ENCODE data around the gene AFF2. TPM values are rescaled to one million over a fixed set of nuclear protein-coding genes. Genes with fewer than 3 reads are reported as not detected.

The AFF2 gene
- polyA plus RNA-seq (2013, experiment 1 of 2), result 5.2 TPM
- 6.1 TPM for polyA plus RNA-seq (2013, experiment 2 of 2)

DNA sequence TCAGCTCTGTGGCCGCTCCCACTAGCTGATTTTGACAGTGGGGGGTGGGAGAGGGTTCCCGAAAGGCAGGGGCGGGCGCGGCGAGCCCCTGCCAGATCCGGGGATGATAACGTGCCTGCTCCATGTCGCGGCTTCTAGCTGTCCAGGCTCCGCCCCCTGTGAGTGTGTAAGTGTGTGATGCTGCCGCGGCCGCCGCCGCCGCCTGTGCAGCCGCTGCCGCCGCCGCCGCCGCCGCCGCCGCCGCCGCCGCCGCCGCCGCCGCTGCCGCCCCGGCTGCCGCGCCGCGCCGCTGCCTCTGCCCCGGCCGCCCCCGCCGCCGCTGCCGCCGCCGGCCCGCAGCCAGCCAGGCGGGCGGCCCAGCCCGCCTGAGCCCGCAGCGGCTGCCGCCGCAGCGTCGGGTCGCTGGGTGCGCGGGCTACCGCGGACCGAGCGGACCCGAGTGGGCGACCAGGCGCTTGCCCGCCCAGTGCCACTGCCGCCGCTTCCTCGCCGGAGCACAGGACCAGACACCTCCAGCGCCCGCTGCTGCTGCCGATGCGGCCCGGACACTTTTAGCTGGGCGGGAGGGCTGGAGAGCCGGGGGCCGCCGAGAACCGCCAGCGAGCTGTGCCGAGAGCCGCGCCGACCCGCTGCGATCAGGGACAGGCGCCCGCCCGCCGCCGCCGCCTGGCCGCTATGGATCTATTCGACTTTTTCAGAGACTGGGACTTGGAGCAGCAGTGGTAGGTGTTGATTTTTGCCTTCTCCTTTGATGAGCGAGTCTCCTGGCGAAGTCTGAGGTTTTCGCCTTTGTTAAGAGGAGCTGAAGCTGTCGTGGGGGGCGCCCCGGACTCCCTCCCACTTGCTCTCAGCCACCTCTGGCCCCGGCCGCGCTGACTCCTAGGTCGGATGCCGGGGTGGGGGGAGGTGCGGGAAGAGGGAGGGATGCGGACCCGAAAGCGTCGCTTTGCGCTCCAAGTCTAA, at the start of gene AFF2:
TSS of gene AFF2 (plus strand) at position 195 of the 963 bp plus-strand sequence. CDS start at position 676, 481 bp downstream.
- H3K36me3 ChIP-seq (ENCODE audit: insufficient read depth, low read length), result no peaks in the 10 kb centered on the region
- peaks cover 14% of the 10 kb centered on the region for H3K4me1 ChIP-seq (ENCODE audit: insufficient read depth, low read length)
- peaks cover 19% of the 10 kb centered on the region for H3K27me3 ChIP-seq (ENCODE audit: insufficient read depth, low read length)
- WGBS, result under 1% methylated on average over 90 of the region's 115 CpGs
- H3K9me3 ChIP-seq (ENCODE audit: insufficient read depth, low read depth, low read length), result no peaks in the 10 kb centered on the region
- peak within 1 kb of the TSS; percentile 71; the same call in 1 of the 2 replicates for H3K27ac ChIP-seq (ENCODE audit: low read depth, low read length)
- H3K9ac ChIP-seq (ENCODE audit: low read depth, low read length), result peak within 1 kb of the TSS; percentile 69
- H3K4me3 ChIP-seq (ENCODE audit: low read length), result peak within 1 kb of the TSS; percentile 69

DNA sequence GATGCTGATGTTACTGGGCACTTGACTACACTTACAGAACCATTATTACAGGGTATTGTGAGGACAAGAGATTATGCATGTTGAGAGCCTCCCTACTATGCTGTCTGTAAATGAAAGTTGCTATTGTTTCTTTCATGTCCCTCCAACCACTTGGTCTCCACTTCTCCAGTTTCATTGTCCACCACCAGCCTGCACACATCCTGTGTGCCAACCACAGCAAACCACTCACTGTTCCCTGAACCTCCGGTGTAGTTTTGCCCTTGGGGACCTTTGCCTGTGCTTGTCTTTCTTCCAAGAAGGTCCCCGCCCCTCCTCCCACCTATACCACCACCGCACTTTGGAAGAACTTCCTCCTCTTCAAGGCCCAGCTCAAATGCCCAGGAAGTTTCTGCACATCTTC, 43.1 kb upstream of the AFF2 start:
- WGBS, result 88% methylated on average over 3 of the region's 3 CpGs
- no peaks in the 10 kb centered on the region for H3K4me1 ChIP-seq (ENCODE audit: insufficient read depth, low read length)
- H3K9ac ChIP-seq (ENCODE audit: low read depth, low read length), result no peak overlapping the region
- no peaks in the 10 kb centered on the region for H3K36me3 ChIP-seq (ENCODE audit: insufficient read depth, low read length)
- H3K9me3 ChIP-seq (ENCODE audit: insufficient read depth, low read depth, low read length), result no peaks in the 10 kb centered on the region
- no peak overlapping the region for H3K4me3 ChIP-seq (ENCODE audit: low read length)
- H3K27me3 ChIP-seq (ENCODE audit: insufficient read depth, low read length), result no peaks in the 10 kb centered on the region
- no peak overlapping the region for H3K27ac ChIP-seq (ENCODE audit: low read depth, low read length)

GRCh38 chrX:148459343-148459742, 41.1 kb upstream of the AFF2 start:
- Histone ChIP-seq H3K4me3 (ENCODE audit: low read length) (no peak overlapping the region), H3K27me3 (ENCODE audit: insufficient read depth, low read length) (no peaks in the 10 kb centered on the region), H3K36me3 (ENCODE audit: insufficient read depth, low read length) (no peaks in the 10 kb centered on the region), H3K27ac (ENCODE audit: low read depth, low read length) (no peak overlapping the region), H3K9me3 (ENCODE audit: insufficient read depth, low read depth, low read length) (no peaks in the 10 kb centered on the region), H3K9ac (ENCODE audit: low read depth, low read length) (no peak overlapping the region), H3K4me1 (ENCODE audit: insufficient read depth, low read length) (no peaks in the 10 kb centered on the region)
- WGBS, result 94% methylated on average over 4 of the region's 4 CpGs

DNA sequence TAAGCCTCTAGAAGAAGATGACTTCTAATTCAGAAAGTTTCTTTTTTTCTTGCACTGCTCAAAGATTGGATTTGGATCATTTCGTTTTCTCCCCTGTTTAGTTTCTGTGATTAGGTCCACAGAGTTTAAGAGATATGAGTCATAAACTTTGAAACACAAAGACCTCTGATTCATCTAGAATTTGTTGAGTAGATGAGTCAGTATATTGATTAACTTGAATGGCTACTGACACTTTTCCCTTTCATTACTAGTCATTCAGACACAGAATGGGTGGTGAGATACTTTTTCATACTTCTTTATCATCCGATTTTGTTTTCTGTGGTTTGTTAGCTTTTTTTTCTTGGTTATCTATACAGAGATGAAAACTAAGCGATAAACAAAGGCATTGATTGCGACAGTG, 34.1 kb upstream of the AFF2 start:
- Histone ChIP-seq H3K27me3 (ENCODE audit: insufficient read depth, low read length) (no peaks in the 10 kb centered on the region), H3K4me1 (ENCODE audit: insufficient read depth, low read length) (no peaks in the 10 kb centered on the region), H3K9ac (ENCODE audit: low read depth, low read length) (no peak overlapping the region), H3K4me3 (ENCODE audit: low read length) (no peak overlapping the region), H3K27ac (ENCODE audit: low read depth, low read length) (no peak overlapping the region), H3K36me3 (ENCODE audit: insufficient read depth, low read length) (no peaks in the 10 kb centered on the region), H3K9me3 (ENCODE audit: insufficient read depth, low read depth, low read length) (no peaks in the 10 kb centered on the region)
- WGBS, result 92% methylated on average over 2 of the region's 4 CpGs

DNA sequence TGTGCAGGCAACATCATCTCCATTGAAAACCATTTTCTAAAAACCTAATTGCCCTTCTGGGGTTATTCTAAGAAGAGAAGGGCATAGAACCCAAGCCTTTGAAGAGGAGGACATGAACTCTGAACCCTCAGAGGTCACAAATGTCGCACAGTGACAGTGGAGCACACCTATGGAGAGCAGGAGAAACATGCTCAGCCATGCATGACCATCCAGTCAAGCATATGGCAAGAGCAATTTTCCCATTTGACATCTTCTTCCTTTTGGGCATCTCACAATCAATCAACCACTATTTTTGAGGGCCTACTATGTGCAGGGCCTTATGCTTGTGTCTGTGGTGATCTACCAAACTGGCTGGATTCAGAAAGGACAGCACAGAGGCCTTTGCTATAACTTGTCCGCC, 30.1 kb upstream of the AFF2 start:
- Histone ChIP-seq H3K4me3 (ENCODE audit: low read length) (no peak overlapping the region), H3K36me3 (ENCODE audit: insufficient read depth, low read length) (no peaks in the 10 kb centered on the region), H3K9me3 (ENCODE audit: insufficient read depth, low read depth, low read length) (no peaks in the 10 kb centered on the region), H3K4me1 (ENCODE audit: insufficient read depth, low read length) (no peaks in the 10 kb centered on the region), H3K27me3 (ENCODE audit: insufficient read depth, low read length) (no peaks in the 10 kb centered on the region), H3K9ac (ENCODE audit: low read depth, low read length) (no peak overlapping the region), H3K27ac (ENCODE audit: low read depth, low read length) (no peak overlapping the region)
- 95% methylated on average over 2 of the region's 2 CpGs for WGBS

DNA sequence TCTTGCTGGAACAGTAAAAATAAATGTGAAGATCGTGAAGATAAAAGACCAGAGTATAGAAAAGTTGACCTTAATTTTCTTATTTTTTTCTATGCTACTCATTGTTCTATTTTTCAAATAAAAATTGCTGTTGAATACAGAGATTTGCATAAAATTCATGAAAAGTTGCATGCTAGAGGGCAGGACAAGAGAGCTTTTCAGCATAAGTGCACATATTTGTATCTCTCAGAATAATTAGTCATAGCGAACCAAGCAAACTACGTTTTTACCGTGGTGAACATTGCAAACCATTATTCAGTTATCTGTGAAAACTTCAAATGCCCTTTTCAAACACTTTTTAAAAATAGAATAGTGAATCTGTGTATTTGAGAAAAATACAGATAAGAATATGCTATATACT, 26.4 kb upstream of the AFF2 start:
- H3K27me3 ChIP-seq (ENCODE audit: insufficient read depth, low read length), result no peaks in the 10 kb centered on the region
- no peaks in the 10 kb centered on the region for H3K9me3 ChIP-seq (ENCODE audit: insufficient read depth, low read depth, low read length)
- WGBS, result 100% methylated on average over 3 of the region's 4 CpGs
- H3K27ac ChIP-seq (ENCODE audit: low read depth, low read length), result no peak overlapping the region
- H3K36me3 ChIP-seq (ENCODE audit: insufficient read depth, low read length), result no peaks in the 10 kb centered on the region
- H3K4me3 ChIP-seq (ENCODE audit: low read length), result no peak overlapping the region
- no peak overlapping the region for H3K9ac ChIP-seq (ENCODE audit: low read depth, low read length)
- no peaks in the 10 kb centered on the region for H3K4me1 ChIP-seq (ENCODE audit: insufficient read depth, low read length)

DNA sequence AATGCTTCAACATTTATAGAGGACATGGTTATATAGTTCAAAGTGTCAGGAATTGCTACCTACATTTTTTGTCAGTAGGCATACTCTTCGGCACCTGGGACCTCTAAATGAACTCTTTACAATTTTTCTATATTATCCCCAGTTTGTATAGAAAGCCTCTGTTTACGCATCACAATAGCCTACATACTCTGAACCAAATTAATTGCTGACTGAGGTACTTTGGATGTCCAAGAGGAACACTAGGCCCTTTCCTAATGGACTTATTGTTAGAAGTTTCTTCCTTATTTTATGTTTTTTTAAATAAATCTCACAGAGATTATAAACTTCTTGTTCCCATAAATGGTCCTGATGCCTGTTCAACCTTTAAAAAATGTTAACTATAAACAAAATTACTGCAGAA, 8.4 kb upstream of the AFF2 start:
- Histone ChIP-seq H3K27ac (ENCODE audit: low read depth, low read length) (no peak overlapping the region), H3K36me3 (ENCODE audit: insufficient read depth, low read length) (no peaks in the 10 kb centered on the region), H3K9ac (ENCODE audit: low read depth, low read length) (no peak overlapping the region), H3K4me3 (ENCODE audit: low read length) (no peak overlapping the region), H3K9me3 (ENCODE audit: insufficient read depth, low read depth, low read length) (no peaks in the 10 kb centered on the region), H3K27me3 (ENCODE audit: insufficient read depth, low read length) (no peaks in the 10 kb centered on the region), H3K4me1 (ENCODE audit: insufficient read depth, low read length) (no peaks in the 10 kb centered on the region)
- WGBS, result 100% methylated on average over 2 of the region's 2 CpGs

- H3K4me3 ChIP-seq (ENCODE audit: low read length), result no peak overlapping the region
- H3K27me3 ChIP-seq (ENCODE audit: insufficient read depth, low read length), result peaks cover 14% of the 10 kb centered on the region
- H3K4me1 ChIP-seq (ENCODE audit: insufficient read depth, low read length), result no peaks in the 10 kb centered on the region
- H3K9ac ChIP-seq (ENCODE audit: low read depth, low read length), result no peak overlapping the region
- no peaks in the 10 kb centered on the region for H3K9me3 ChIP-seq (ENCODE audit: insufficient read depth, low read depth, low read length)
- 97% methylated on average over 3 of the region's 3 CpGs for WGBS
- H3K36me3 ChIP-seq (ENCODE audit: insufficient read depth, low read length), result no peaks in the 10 kb centered on the region
- H3K27ac ChIP-seq (ENCODE audit: low read depth, low read length), result no peak overlapping the region
These were observed 5.2 kb upstream of the AFF2 start for GRCh38 chrX:148495176-148495575.

DNA sequence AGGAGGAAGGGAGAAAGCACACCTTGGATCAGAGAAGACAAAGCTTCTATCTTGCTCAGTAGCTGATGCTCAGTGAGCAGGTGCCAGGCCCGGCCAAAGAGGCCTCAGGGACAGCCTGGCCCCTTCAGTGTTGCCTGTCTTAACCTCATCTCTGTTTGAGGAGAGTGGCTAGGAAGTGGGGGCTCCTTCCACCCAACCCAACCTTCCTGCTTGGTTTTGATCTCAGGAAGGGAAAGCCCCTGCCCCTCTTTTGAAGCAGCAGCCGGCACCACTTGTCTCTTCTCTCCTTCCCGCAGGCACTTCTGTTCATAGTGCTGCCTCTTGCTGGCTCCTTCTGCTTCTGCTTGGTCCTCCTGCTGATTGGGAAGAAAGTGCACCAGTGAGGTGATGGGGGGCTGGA, 2.4 kb upstream of the AFF2 start:
- Histone ChIP-seq H3K9me3 (ENCODE audit: insufficient read depth, low read depth, low read length) (no peaks in the 10 kb centered on the region), H3K27ac (ENCODE audit: low read depth, low read length) (no peak overlapping the region)
- 48% methylated on average over 2 of the region's 3 CpGs for WGBS

GRCh38 chrX:148499638-148500422, 587 bp upstream of the AFF2 start:
- Histone ChIP-seq H3K27ac (ENCODE audit: low read depth, low read length) (no peak overlapping the region), H3K9ac (ENCODE audit: low read depth, low read length) (no peak overlapping the region), H3K4me1 (ENCODE audit: insufficient read depth, low read length) (peaks cover 14% of the 10 kb centered on the region), H3K27me3 (ENCODE audit: insufficient read depth, low read length) (peaks cover 19% of the 10 kb centered on the region), H3K4me3 (ENCODE audit: low read length) (peak overlapping the region; percentile 43; the same call in 1 of the 2 replicates), H3K9me3 (ENCODE audit: insufficient read depth, low read depth, low read length) (no peaks in the 10 kb centered on the region), H3K36me3 (ENCODE audit: insufficient read depth, low read length) (no peaks in the 10 kb centered on the region)
- 44% methylated on average over 34 of the region's 35 CpGs for WGBS

More for the DNA sequence above, 2.4 kb upstream of the AFF2 start:
- Histone ChIP-seq H3K4me3 (ENCODE audit: low read length) (no peak overlapping the region), H3K27me3 (ENCODE audit: insufficient read depth, low read length) (peaks cover 19% of the 10 kb centered on the region), H3K4me1 (ENCODE audit: insufficient read depth, low read length) (peaks cover 7% of the 10 kb centered on the region), H3K9ac (ENCODE audit: low read depth, low read length) (no peak overlapping the region), H3K36me3 (ENCODE audit: insufficient read depth, low read length) (no peaks in the 10 kb centered on the region)
